H54 (cell line): ENCODE measurements around the gene CMTM4.
A peak's percentile ranks its signal among the peaks of the same experiment; 100 is the strongest.
"Not testable (repeated sequence)": the region's sequence is repeated elsewhere in the genome, so short reads cannot be mapped to it uniquely, and the experiment has no call there.

Experiments
- DNase-seq: peaks from one replicate; pipeline ENCODE4 v3.0.0; 2011; ENCODE audit warnings: low spot score, mixed read lengths; ENCODE audit not compliant: insufficient read length
- FAIRE-seq: peaks from 3 replicates; lab custom pipeline; 2011; peaks lifted over from hg19 to GRCh38; lab: Jason Lieb, UNC
- POLR2A ChIP-seq: IDR thresholded peaks from 2 replicates; pipeline ENCODE4 v1.6.1; 2011; ENCODE audit warnings: low read depth, mild to moderate bottlenecking, low read length

The CMTM4 gene

GRCh38 chr16:66603537-66604375 is 92.8 kb downstream of the CMTM4 start:
- DNase-seq = peak; percentile 67
- FAIRE-seq = peak; percentile 6
- TF ChIP-seq POLR2A = no peak

- FAIRE-seq (no peak), DNase-seq (no peak)
- no peak for TF ChIP-seq POLR2A
These were observed 95.1 kb downstream of the CMTM4 start for GRCh38 chr16:66601471-66601870.

- FAIRE-seq = no peak
- no peak for DNase-seq
- TF ChIP-seq POLR2A = no peak
These were observed 96.1 kb downstream of the CMTM4 start for GRCh38 chr16:66600477-66600876.

DNA sequence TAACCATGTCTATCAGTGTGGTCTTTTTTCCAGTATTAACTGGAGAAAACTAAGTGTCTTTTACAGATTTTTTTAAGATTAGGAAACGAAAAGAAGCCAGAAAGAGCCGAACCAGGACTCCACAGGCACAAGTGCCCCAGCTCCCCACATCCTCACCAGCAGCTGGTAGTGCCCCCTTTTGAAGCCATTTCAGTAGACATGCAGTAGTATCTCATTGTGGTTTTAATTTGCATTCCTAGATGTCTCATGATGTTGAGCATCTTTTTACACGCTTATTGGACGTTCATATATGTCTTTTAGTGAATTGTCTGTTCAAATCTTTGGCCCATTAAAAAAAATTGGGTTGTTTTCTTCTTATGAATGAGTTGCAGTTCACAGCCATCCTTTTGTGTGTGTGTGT is 96.8 kb downstream of the CMTM4 start:
- no peak for FAIRE-seq
- DNase-seq = no peak
- no peak for TF ChIP-seq POLR2A

DNA sequence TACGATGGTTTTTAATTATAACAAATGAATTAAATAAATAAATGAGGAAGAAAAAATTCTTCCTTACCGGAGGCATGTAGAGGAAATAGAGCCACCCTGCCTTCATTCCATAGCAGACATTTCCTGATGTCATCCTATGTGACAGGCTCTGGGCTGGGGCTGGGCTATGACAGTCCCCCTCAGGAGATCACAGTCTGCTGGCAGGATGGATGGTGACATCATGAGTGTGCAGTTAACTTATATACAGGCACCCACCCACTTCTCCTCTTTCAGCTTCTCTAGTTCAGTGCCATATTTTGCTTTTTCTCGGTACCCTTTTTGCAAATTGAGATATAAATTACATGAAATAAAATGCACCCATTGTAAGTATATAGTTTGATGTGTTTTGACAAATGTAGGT is 98.4 kb downstream of the CMTM4 start:
- no peak for TF ChIP-seq POLR2A
- FAIRE-seq (no peak), DNase-seq (no peak)

- DNase-seq (no peak), FAIRE-seq (no peak)
- no peak for TF ChIP-seq POLR2A
These were observed 99.3 kb downstream of the CMTM4 start for GRCh38 chr16:66596986-66597848.

DNA sequence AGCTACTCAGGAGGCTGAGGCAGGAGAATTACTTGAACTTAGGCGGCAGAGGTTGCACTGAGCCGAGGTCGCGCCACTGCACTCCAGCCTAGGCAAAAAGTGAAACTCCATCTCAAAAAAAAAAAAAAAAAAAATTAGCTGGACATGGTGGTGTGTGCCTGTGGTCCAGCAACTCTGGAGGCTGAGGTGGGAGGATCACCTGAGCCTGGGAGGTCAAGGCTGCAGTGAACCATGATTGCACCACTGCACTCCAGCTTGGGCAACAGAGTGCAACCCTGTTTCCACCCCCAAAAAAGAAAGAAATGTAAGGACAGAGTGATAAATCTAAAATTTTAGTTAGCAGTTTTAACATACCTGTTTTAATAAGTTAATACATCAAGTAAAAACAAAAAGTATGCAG is 100.0 kb downstream of the CMTM4 start:
- DNase-seq, FAIRE-seq: not testable (repeated sequence)

DNA sequence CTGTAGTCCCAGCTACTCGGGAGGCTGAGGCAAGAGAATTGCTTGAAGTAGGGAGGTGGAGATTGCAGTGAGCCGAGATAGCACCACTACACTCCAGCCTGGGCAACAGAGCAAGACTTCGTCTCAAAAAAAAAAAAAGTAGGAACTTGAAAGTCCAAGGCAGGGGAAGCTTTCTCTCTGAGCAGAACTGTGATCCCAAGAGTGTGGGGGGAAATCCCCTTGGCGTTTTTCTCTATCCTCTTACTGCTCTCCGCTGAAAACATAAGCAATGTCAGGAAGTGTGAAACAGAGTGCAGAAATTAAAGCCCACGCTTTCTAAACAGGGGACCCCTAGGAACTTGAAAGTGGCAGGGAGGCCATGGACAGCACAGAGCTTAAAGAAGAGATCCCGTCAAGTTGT is 101.8 kb downstream of the CMTM4 start:
- no peak for DNase-seq
- FAIRE-seq = no peak
- no peak for TF ChIP-seq POLR2A

DNA sequence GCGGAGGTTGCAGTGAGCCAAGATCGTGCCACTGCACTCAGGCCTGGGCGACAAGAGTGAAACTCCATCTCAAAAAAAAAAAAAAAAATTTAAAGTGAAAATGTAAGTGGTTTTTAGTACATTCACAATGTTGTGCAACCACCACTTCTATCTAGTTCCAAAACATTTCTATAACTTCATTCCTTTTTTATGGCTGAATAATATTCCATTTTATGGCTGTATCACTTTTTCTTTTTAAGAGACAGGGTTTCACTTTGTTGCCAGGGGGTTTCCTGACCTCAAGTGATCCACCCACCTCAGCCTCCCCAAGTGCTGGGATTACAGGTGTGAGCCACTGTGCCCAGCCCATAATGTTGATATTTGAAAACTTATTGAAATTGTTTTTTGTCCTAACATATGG is 103.7 kb downstream of the CMTM4 start:
- no peak for DNase-seq
- no peak for FAIRE-seq

DNA sequence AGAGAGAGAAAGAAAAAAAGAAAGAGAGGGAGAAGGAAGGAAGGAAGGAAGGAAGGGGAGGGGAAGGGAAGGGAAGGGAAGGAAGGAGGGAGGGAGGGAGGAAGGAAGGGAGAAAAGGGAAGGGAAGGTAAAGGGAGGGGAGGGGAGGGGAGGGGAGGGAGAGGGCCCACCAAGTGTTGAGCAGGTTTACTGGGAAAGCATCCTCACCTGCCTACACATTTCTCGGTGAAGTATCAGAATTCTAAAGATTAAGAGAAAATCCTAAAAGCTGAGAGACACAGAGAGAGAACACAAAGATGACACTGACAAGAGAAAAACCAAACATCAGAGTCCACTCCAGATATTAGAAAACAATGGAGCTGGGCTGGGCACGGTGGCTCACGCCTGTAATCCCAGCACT is 104.3 kb downstream of the CMTM4 start:
- no peak for TF ChIP-seq POLR2A
- FAIRE-seq (no peak), DNase-seq (no peak)

More for the DNA sequence above, 103.7 kb downstream of the CMTM4 start:
- TF ChIP-seq POLR2A = no peak

DNA sequence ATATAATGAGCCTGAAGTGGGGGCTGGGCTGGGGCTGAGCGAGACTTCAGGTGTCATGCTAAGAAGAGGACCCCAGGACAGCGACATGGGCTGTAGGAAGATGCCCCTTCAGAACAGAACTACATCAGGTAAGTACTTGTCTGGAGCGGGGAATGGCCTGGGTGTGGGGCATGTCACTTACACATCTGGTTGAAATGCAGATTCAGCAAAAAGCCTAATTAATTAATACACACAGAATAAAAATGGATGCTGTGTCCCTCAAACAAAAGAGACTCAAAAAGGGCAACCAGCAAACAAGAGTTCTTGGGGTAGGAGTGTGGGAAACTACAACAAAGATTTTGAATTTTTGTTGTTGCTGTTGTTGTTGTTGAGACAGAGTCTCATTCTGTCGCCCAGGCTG is 105.5 kb downstream of the CMTM4 start:
- DNase-seq (no peak), FAIRE-seq (no peak)
- no peak for TF ChIP-seq POLR2A

GRCh38 chr16:66590322-66590721 is 106.2 kb downstream of the CMTM4 start:
- TF ChIP-seq POLR2A = no peak
- FAIRE-seq (no peak), DNase-seq (no peak)

- TF ChIP-seq POLR2A = no peak
- FAIRE-seq = no peak
- peak; percentile 35 for DNase-seq
These were observed 107.4 kb downstream of the CMTM4 start for GRCh38 chr16:66588981-66589713.

DNA sequence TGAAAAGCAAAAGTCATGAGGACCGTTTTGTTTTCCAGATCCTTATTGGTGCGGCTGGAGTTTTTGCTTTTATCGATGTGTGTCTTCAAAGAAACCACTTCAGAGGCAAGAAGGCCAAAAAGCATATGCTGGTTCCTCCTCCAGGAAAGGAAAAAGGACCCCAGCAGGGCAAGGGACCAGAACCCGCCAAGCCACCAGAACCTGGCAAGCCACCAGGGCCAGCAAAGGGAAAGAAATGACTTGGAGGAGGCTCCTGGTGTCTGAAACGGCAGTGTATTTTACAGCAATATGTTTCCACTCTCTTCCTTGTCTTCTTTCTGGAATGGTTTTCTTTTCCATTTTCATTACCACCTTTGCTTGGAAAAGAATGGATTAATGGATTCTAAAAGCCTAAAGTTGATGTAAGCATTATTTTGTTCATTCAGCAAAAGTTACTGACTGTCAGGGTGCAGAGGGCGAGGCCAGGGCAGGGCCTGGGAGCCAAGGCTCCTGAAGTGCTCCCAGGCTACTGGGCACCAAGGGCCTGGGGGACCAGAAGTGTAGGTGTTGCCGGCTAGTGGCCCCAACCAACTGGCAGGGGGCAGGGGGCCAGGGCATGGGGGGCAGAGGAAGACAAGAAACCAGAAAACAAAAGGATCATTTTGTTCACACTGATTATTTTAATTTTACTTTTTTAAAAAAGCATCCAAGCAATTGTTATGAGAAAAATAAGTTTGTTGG is 108.5 kb downstream of the CMTM4 start:
- FAIRE-seq = no peak
- TF ChIP-seq POLR2A = no peak
- DNase-seq = no peak
